Ecto neural progenitor cell (in vitro differentiated cells): Measurements from ENCODE around the gene MLLT1.

Experiments used
- DNase-seq: peaks from one replicate; pipeline ENCODE4 v3.0.0-alpha.2; 2018; ENCODE audit warnings: low spot score

MLLT1 gene

GRCh38 chr19:6233827-6234511, 45.8 kb downstream of the MLLT1 start:
- no peak for DNase-seq

GRCh38 chr19:6233056-6233826, 46.5 kb downstream of the MLLT1 start:
- DNase-seq, result no peak

GRCh38 chr19:6232601-6233055, 47.1 kb downstream of the MLLT1 start:
- DNase-seq, result no peak

GRCh38 chr19:6230991-6231448, 48.8 kb downstream of the MLLT1 start:
- no peak for DNase-seq

- no peak for DNase-seq
Measured at GRCh38 chr19:6229951-6230712, 49.6 kb downstream of the MLLT1 start.

- DNase-seq, result no peak
Measured at GRCh38 chr19:6229216-6229913, 50.4 kb downstream of the MLLT1 start.

GRCh38 chr19:6228551-6229215, 51.1 kb downstream of the MLLT1 start:
- DNase-seq, result no peak

GRCh38 chr19:6227936-6228325, 51.8 kb downstream of the MLLT1 start:
- no peak for DNase-seq

- DNase-seq, result no peak
Measured at GRCh38 chr19:6227156-6227935, 52.4 kb downstream of the MLLT1 start.

GRCh38 chr19:6226444-6227155, 53.2 kb downstream of the MLLT1 start:
- no peak for DNase-seq

- DNase-seq, result no peak
Measured at GRCh38 chr19:6226012-6226411, 53.8 kb downstream of the MLLT1 start.

- DNase-seq, result no peak
Measured at GRCh38 chr19:6225232-6225865, 54.4 kb downstream of the MLLT1 start.

- DNase-seq, result no peak
Measured at GRCh38 chr19:6224308-6224675, 55.5 kb downstream of the MLLT1 start.

GRCh38 chr19:6223461-6224307, 56.1 kb downstream of the MLLT1 start:
- DNase-seq, result no peak

- no peak for DNase-seq
Measured at GRCh38 chr19:6222884-6223283, 56.9 kb downstream of the MLLT1 start.

- no peak for DNase-seq
Measured at GRCh38 chr19:6221878-6222746, 57.7 kb downstream of the MLLT1 start.

- no peak for DNase-seq
Measured at GRCh38 chr19:6221220-6221877, 58.4 kb downstream of the MLLT1 start.
